HEK293 (cell line): Measurements from ENCODE around the gene ALKAL2.

Experiments used
- CTCF ChIA-PET: fragments of 350-600 bp; formaldehyde crosslinking; extraction: SDS; loops from one replicate; lab custom pipeline; 2021; ENCODE audit warnings: antibody characterized with exemption; lab: Yijun Ruan, JAX
- POLR2A ChIA-PET: fragments of 300-600 bp; formaldehyde crosslinking; extraction: SDS; loops from one replicate; lab custom pipeline; 2020; ENCODE audit warnings: antibody characterized with exemption, inconsistent platforms; lab: Yijun Ruan, JAX
- H3K27ac ChIP-seq: fragments of 200-500 bp; sonication (Bioruptor generic); 2 replicates; pipeline ENCODE4 v1.5.1; 2014; ENCODE audit warnings: low read depth, low read length, control low read depth, inconsistent platforms; ENCODE audit errors: extremely low read depth
- H3K36me3 ChIP-seq, 2 experiments: fragments of 200-500 bp in 1 of 2; sonication (Bioruptor generic) in 1 of 2; 1 replicate in 1 of 2; 2 replicates in 1 of 2; pipeline ENCODE4 v1.5.1; 2014 to 2017; ENCODE audit warnings: inconsistent platforms in 2 of 2, low read length in 2 of 2; ENCODE audit not compliant: control insufficient read depth in 2 of 2, insufficient read depth in 1 of 2
- H3K4me1 ChIP-seq: fragments of 200-500 bp; sonication (Bioruptor generic); 2 replicates; pipeline ENCODE4 v1.5.1; 2014; ENCODE audit warnings: mild to moderate bottlenecking, low read length, inconsistent platforms; ENCODE audit not compliant: control insufficient read depth, insufficient read depth
- H3K4me3 ChIP-seq: 2 replicates; pipeline ENCODE4 v1.5.1; 2011; ENCODE audit warnings: low read depth, mild to moderate bottlenecking, control low read depth, low read length, moderate library complexity
- H3K9me3 ChIP-seq: fragments of 200-500 bp; sonication (Bioruptor generic); 2 replicates; pipeline ENCODE4 v1.5.1; 2014; ENCODE audit warnings: low read depth, low read length, inconsistent platforms; ENCODE audit not compliant: control insufficient read depth, insufficient read depth
- CTCF ChIP-seq: fragments of 450-650 bp; formaldehyde crosslinking; IDR thresholded peaks from 2 replicates; pipeline ENCODE4 v1.5.1; 2016; ENCODE audit warnings: missing biosample characterization, missing genetic modification characterization
- MZF1 ChIP-seq: fragments of 450-650 bp; formaldehyde crosslinking; IDR thresholded peaks from 2 replicates; pipeline ENCODE4 v1.5.1; 2017; ENCODE audit warnings: missing biosample characterization, missing genetic modification characterization, borderline replicate concordance
- PATZ1 ChIP-seq: fragments of 450-650 bp; formaldehyde crosslinking; IDR thresholded peaks from 2 replicates; pipeline ENCODE4 v1.5.1; 2016; ENCODE audit warnings: missing biosample characterization, missing genetic modification characterization
- RBAK ChIP-seq: fragments of 450-650 bp; formaldehyde crosslinking; IDR thresholded peaks from 2 replicates; pipeline ENCODE4 v1.5.1; 2016; ENCODE audit warnings: missing biosample characterization, missing genetic modification characterization
- ZBTB17 ChIP-seq: fragments of 450-650 bp; formaldehyde crosslinking; IDR thresholded peaks from 2 replicates; pipeline ENCODE4 v1.5.1; 2016; ENCODE audit warnings: missing biosample characterization, missing genetic modification characterization
- ZBTB21 ChIP-seq: fragments of 450-650 bp; formaldehyde crosslinking; IDR thresholded peaks from 2 replicates; pipeline ENCODE4 v1.5.1; 2017; ENCODE audit warnings: missing biosample characterization, missing genetic modification characterization
- ZBTB8A ChIP-seq: fragments of 450-650 bp; formaldehyde crosslinking; IDR thresholded peaks from 2 replicates; pipeline ENCODE4 v1.5.1; 2016; ENCODE audit warnings: missing biosample characterization, missing genetic modification characterization
- ZIC2 ChIP-seq: fragments of 450-650 bp; formaldehyde crosslinking; IDR thresholded peaks from 2 replicates; pipeline ENCODE4 v1.5.1; 2016; ENCODE audit warnings: missing biosample characterization, missing genetic modification characterization
- ZNF121 ChIP-seq: fragments of 450-650 bp; formaldehyde crosslinking; IDR thresholded peaks from 2 replicates; pipeline ENCODE4 v1.5.1; 2016; ENCODE audit warnings: missing biosample characterization, missing genetic modification characterization
- ZNF133 ChIP-seq: fragments of 450-650 bp; formaldehyde crosslinking; IDR thresholded peaks from 2 replicates; pipeline ENCODE4 v1.5.1; 2016; ENCODE audit warnings: missing biosample characterization, missing genetic modification characterization
- ZNF19 ChIP-seq: fragments of 450-650 bp; formaldehyde crosslinking; IDR thresholded peaks from 2 replicates; pipeline ENCODE4; 2016; ENCODE audit warnings: missing biosample characterization, missing genetic modification characterization, low read depth
- ZNF23 ChIP-seq: fragments of 450-650 bp; formaldehyde crosslinking; IDR thresholded peaks from 2 replicates; pipeline ENCODE4 v1.5.1; 2016; ENCODE audit warnings: missing biosample characterization, missing genetic modification characterization, borderline replicate concordance
- ZNF292 ChIP-seq: fragments of 450-650 bp; formaldehyde crosslinking; IDR thresholded peaks from 2 replicates; pipeline ENCODE4 v1.5.1; 2016; ENCODE audit warnings: low read depth, missing biosample characterization, missing genetic modification characterization, borderline replicate concordance
- ZNF549 ChIP-seq: fragments of 450-650 bp; IDR thresholded peaks from 2 replicates; pipeline ENCODE4 v1.5.1; 2018; ENCODE audit warnings: missing biosample characterization, missing genetic modification characterization, mild to moderate bottlenecking, inconsistent platforms, moderate library complexity
- ZNF621 ChIP-seq: fragments of 450-650 bp; formaldehyde crosslinking; IDR thresholded peaks from 2 replicates; pipeline ENCODE4 v1.5.1; 2017; ENCODE audit warnings: missing biosample characterization, missing genetic modification characterization
- TF ChIP-seq, protein P1 (sequence below): fragments of 450-650 bp; formaldehyde crosslinking; optimal IDR thresholded peaks from 2 replicates; pipeline ENCODE3; 2016; ENCODE audit warnings: missing biosample characterization, mild to moderate bottlenecking, missing genetic modification characterization

Gene ALKAL2

GRCh38 chr2:286774-287392, 1.0 kb downstream of the ALKAL2 start:
- Histone ChIP-seq H3K9me3 (no peaks in the 10 kb centered on the region), H3K36me3 (peaks cover 0 to 10% of the 10 kb centered on the region in 2 experiments; a peak in 1 of 3 replicates), H3K27ac (no peak overlapping the region), H3K4me1 (no peaks in the 10 kb centered on the region), H3K4me3 (no peak overlapping the region)
- CTCF ChIA-PET, result interaction anchor here (0.9 to 1.3 kb wide), 2 partner anchors 10 to 351 kb away, joined by 4 read pairs; no protein-coding TSS in a partner anchor
- POLR2A ChIA-PET, result no interaction called here
- TF ChIP-seq CTCF (tag by site-specific recombination), result no peak
- 0 out of 2 replicates have a peak, but pooled peaks have one; percentile 10 for TF ChIP-seq ZIC2
- TF ChIP-seq ZNF19 (tag by site-specific recombination), result no peak
- no peak for TF ChIP-seq ZNF23 (tag by site-specific recombination)
- no peak for TF ChIP-seq ZNF621 (tag by site-specific recombination)
- no peak for TF ChIP-seq RBAK (tag by site-specific recombination)
- no peak for TF ChIP-seq MZF1 (tag by site-specific recombination)
- 0 out of 2 replicates have a peak, but pooled peaks have one; percentile 18 for TF ChIP-seq ZBTB8A (tag by site-specific recombination)

GRCh38 chr2:286035-286434, 1.9 kb downstream of the ALKAL2 start:
- TF ChIP-seq ZNF549 (tag by site-specific recombination) (no peak), PATZ1 (tag by site-specific recombination) (no peak), ZNF133 (tag by site-specific recombination) (no peak), ZNF121 (tag by site-specific recombination) (no peak), ZNF23 (tag by site-specific recombination) (no peak), ZBTB17 (tag by site-specific recombination) (no peak), ZNF292 (tag by site-specific recombination) (no peak)
- TF ChIP-seq, protein P1, sequence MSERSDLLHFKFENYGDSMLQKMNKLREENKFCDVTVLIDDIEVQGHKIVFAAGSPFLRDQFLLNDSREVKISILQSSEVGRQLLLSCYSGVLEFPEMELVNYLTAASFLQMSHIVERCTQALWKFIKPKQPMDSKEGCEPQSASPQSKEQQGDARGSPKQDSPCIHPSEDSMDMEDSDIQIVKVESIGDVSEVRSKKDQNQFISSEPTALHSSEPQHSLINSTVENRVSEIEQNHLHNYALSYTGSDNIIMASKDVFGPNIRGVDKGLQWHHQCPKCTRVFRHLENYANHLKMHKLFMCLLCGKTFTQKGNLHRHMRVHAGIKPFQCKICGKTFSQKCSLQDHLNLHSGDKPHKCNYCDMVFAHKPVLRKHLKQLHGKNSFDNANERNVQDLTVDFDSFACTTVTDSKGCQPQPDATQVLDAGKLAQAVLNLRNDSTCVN (tag by site-specific recombination), result no peak
- Histone ChIP-seq H3K9me3 (no peaks in the 10 kb centered on the region), H3K4me3 (no peak overlapping the region), H3K4me1 (no peaks in the 10 kb centered on the region), H3K27ac (no peak overlapping the region), H3K36me3 (peaks cover 0 to 19% of the 10 kb centered on the region in 2 experiments; a peak in 1 of 3 replicates)
- ChIA-PET POLR2A (no interaction called here), CTCF (interaction anchor here (0.9 to 1.3 kb wide), 2 partner anchors 9 to 352 kb away, joined by 4 read pairs; no protein-coding TSS in a partner anchor)

DNA sequence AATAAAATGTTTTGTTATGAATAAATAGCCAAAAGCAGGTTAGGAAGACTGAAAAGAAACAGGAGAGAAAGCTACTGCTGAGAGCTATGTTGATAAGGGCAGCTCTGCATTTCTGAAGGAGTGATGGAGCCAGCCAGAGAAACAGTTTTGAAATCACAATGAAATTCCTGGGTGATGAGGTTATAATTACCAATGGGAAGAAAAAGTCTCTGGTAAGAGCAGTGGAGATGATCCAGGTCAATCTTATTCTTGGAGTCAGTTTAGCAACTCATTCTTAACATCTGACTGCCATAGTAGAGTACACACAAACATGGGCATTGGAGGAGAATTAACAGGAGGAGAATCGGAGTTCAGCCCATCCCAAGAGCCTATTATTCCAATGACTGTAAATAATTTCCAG, 2.4 kb downstream of the ALKAL2 start:
- H3K9me3 ChIP-seq, result no peaks in the 10 kb centered on the region
- POLR2A ChIA-PET, result no interaction called here
- peaks cover 0 to 24% of the 10 kb centered on the region in 2 experiments; a peak in 1 of 3 replicates for H3K36me3 ChIP-seq
- no peak overlapping the region for H3K4me3 ChIP-seq
- no peak overlapping the region for H3K27ac ChIP-seq
- CTCF ChIA-PET, result interaction anchor here (1.3 kb wide), 1 partner anchor 352 kb away, joined by 4 read pairs; no protein-coding TSS in a partner anchor
- no peak for TF ChIP-seq ZBTB21 (tag by site-specific recombination)
- no peaks in the 10 kb centered on the region for H3K4me1 ChIP-seq
